Astrocyte (in vitro differentiated cells and primary cell): ENCODE results near the gene DNAH3. TPM values are rescaled to one million over a fixed set of nuclear protein-coding genes. Genes with fewer than 3 reads are reported as not detected.
"Not testable (repeated sequence)": the region's sequence is repeated elsewhere in the genome, so short reads cannot be mapped to it uniquely, and the experiment has no call there.

Experiments
- DNase-seq: peaks from one replicate; pipeline ENCODE4 v3.0.0-alpha.2; 2010; ENCODE audit warnings: low read depth
- FAIRE-seq: peaks from 2 replicates; lab custom pipeline; 2011; peaks lifted over from hg19 to GRCh38; lab: Jason Lieb, UNC
- H2AFZ ChIP-seq: 2 replicates; pipeline ENCODE4 v1.6.0; 2012; ENCODE audit warnings: low read depth, low read length, inconsistent platforms
- H3K27ac ChIP-seq: 2 replicates; pipeline ENCODE4 v1.5.1; 2011; ENCODE audit warnings: low read depth, low read length, inconsistent platforms
- H3K27me3 ChIP-seq: 2 replicates; pipeline ENCODE4 v1.6.0; 2011; ENCODE audit warnings: low read length, inconsistent platforms; ENCODE audit not compliant: insufficient read depth
- H3K36me3 ChIP-seq: 2 replicates; pipeline ENCODE4 v1.5.1; 2011; ENCODE audit warnings: low read length, inconsistent platforms; ENCODE audit not compliant: insufficient read depth
- H3K4me1 ChIP-seq: 2 replicates; pipeline ENCODE4 v1.5.1; 2011; ENCODE audit warnings: low read length, inconsistent platforms; ENCODE audit not compliant: insufficient read depth
- H3K4me2 ChIP-seq: 2 replicates; pipeline ENCODE4 v1.6.0; 2012; ENCODE audit warnings: low read length, inconsistent platforms
- H3K4me3 ChIP-seq: 2 replicates; pipeline ENCODE4 v1.5.1; 2011; ENCODE audit warnings: low read depth, mild to moderate bottlenecking, low read length, inconsistent platforms; ENCODE audit not compliant: insufficient read depth
- H3K79me2 ChIP-seq: 2 replicates; pipeline ENCODE4 v1.6.0; 2012; ENCODE audit warnings: mild to moderate bottlenecking, low read length, inconsistent platforms; ENCODE audit not compliant: insufficient read depth
- H3K9ac ChIP-seq: 2 replicates; pipeline ENCODE4 v1.6.0; 2012; ENCODE audit warnings: mild to moderate bottlenecking, low read length, inconsistent platforms
- H3K9me3 ChIP-seq: 2 replicates; pipeline ENCODE4 v1.5.1; 2012; ENCODE audit warnings: low read depth, mild to moderate bottlenecking, low read length, inconsistent platforms; ENCODE audit not compliant: insufficient read depth
- H4K20me1 ChIP-seq: 2 replicates; pipeline ENCODE4 v1.6.0; 2012; ENCODE audit warnings: low read length, inconsistent platforms; ENCODE audit not compliant: insufficient read depth
- H3K27ac Mint-ChIP-seq: one replicate; pipeline ENCODE4 v1.8.0; 2021; ENCODE audit warnings: mild to moderate bottlenecking, mixed read lengths; ENCODE audit not compliant: unreplicated experiment
- H3K27me3 Mint-ChIP-seq: one replicate; pipeline ENCODE4 v1.8.0; 2021; ENCODE audit warnings: low read depth, mixed read lengths; ENCODE audit not compliant: unreplicated experiment
- H3K36me3 Mint-ChIP-seq: one replicate; pipeline ENCODE4 v1.8.0; 2021; ENCODE audit warnings: low read depth, mixed read lengths; ENCODE audit not compliant: unreplicated experiment
- H3K4me1 Mint-ChIP-seq: one replicate; pipeline ENCODE4 v1.8.0; 2021; ENCODE audit warnings: low read depth, mixed read lengths; ENCODE audit not compliant: unreplicated experiment
- H3K4me3 Mint-ChIP-seq: one replicate; pipeline ENCODE4 v1.8.0; 2021; ENCODE audit warnings: mild to moderate bottlenecking, moderate library complexity, mixed read lengths; ENCODE audit not compliant: unreplicated experiment
- H3K9me3 Mint-ChIP-seq: one replicate; pipeline ENCODE4 v1.8.0; 2021; ENCODE audit warnings: mild to moderate bottlenecking, mixed read lengths; ENCODE audit not compliant: unreplicated experiment
- EZH2 ChIP-seq: IDR thresholded peaks from 2 replicates; pipeline ENCODE4 v1.6.1; 2012; ENCODE audit warnings: mild to moderate bottlenecking, low read length, inconsistent platforms; ENCODE audit not compliant: insufficient read depth
- total RNA-seq: library from RNA; stranded (reverse); gene quantifications from 2 replicates; pipeline ENCODE4 v1.2.1, GENCODE V29; 2021
- TF ChIP-seq, protein P1 (sequence below): IDR thresholded peaks from 2 replicates; pipeline ENCODE4 v1.5.1; 2011; ENCODE audit warnings: low read depth, mild to moderate bottlenecking, inconsistent platforms, low read length, moderate library complexity; ENCODE audit not compliant: insufficient read depth

Gene DNAH3
- total RNA-seq, 1 donor from 2014 or later, result not detected

DNA sequence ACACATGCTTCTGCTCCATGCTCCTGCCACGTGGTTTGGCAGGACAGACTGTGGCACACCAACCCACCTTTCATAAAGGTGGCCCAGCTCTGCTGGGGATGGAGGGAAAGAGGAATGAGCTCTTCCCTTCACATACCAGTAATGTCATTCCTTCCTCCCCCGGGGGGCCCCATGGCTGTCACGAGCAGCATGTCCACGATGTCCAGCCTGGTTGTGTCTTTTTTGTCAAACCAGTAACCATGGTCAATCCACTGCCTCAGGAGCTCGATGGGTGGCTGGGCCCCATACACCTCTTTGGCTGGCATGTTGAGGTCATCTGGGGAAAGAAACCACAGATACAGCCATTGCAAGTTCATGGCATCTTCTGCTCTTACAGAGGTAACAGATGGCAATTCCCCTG, 153.5 kb downstream of the DNAH3 start:
- Mint-ChIP-seq H3K4me3 (no peak overlapping the region), H3K27me3 (peaks cover 7% of the 10 kb centered on the region), H3K9me3 (no peaks in the 10 kb centered on the region), H3K36me3 (no peaks in the 10 kb centered on the region), H3K27ac (no peak overlapping the region), H3K4me1 (no peaks in the 10 kb centered on the region)
- Histone ChIP-seq H3K27me3 (peaks cover 3% of the 10 kb centered on the region), H3K27ac (no peak overlapping the region), H3K36me3 (no peaks in the 10 kb centered on the region), H3K9me3 (no peaks in the 10 kb centered on the region), H4K20me1 (no peaks in the 10 kb centered on the region), H3K79me2 (no peaks in the 10 kb centered on the region), H3K4me3 (no peak overlapping the region), H3K4me2 (no peak overlapping the region), H2AFZ (no peak overlapping the region), H3K4me1 (no peaks in the 10 kb centered on the region), H3K9ac (no peak overlapping the region)
- DNase-seq, result no peak
- FAIRE-seq, result no peak
- TF ChIP-seq, protein P1, sequence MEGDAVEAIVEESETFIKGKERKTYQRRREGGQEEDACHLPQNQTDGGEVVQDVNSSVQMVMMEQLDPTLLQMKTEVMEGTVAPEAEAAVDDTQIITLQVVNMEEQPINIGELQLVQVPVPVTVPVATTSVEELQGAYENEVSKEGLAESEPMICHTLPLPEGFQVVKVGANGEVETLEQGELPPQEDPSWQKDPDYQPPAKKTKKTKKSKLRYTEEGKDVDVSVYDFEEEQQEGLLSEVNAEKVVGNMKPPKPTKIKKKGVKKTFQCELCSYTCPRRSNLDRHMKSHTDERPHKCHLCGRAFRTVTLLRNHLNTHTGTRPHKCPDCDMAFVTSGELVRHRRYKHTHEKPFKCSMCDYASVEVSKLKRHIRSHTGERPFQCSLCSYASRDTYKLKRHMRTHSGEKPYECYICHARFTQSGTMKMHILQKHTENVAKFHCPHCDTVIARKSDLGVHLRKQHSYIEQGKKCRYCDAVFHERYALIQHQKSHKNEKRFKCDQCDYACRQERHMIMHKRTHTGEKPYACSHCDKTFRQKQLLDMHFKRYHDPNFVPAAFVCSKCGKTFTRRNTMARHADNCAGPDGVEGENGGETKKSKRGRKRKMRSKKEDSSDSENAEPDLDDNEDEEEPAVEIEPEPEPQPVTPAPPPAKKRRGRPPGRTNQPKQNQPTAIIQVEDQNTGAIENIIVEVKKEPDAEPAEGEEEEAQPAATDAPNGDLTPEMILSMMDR, result no peak
- no peak for TF ChIP-seq EZH2

DNA sequence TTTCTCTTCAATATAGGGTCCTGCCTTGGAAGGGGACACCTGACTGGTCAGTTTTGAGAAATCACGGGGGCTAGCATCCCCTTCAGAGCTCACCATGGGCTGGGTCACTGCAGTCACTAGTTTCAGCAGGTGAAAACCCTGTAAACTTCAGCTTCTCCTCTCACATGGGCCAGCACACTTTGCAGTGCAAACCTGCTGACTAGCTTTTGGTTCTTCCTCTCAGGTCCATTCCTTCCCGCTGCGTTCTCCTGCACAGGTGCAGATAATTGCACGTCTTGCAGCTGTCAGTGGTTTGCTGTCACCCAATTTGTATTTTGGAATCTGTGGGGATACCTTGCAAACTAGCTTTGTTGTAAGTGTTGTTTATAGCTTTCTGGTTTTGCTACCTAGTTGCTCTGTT, 154.9 kb downstream of the DNAH3 start:
- Mint-ChIP-seq H3K9me3 (no peaks in the 10 kb centered on the region), H3K4me3 (no peak overlapping the region), H3K27ac (no peak overlapping the region), H3K4me1 (no peaks in the 10 kb centered on the region), H3K36me3 (no peaks in the 10 kb centered on the region), H3K27me3 (peaks cover 6% of the 10 kb centered on the region)
- Histone ChIP-seq H3K27ac (no peak overlapping the region), H4K20me1 (no peaks in the 10 kb centered on the region), H3K9ac (no peak overlapping the region), H3K4me2 (no peak overlapping the region), H3K79me2 (no peaks in the 10 kb centered on the region), H3K4me3 (no peak overlapping the region), H3K36me3 (no peaks in the 10 kb centered on the region), H3K27me3 (no peaks in the 10 kb centered on the region), H2AFZ (no peak overlapping the region), H3K9me3 (no peaks in the 10 kb centered on the region), H3K4me1 (no peaks in the 10 kb centered on the region)
- DNase-seq (no peak), FAIRE-seq (no peak)
- no peak for TF ChIP-seq EZH2
- TF ChIP-seq, protein P1, result no peak

DNA sequence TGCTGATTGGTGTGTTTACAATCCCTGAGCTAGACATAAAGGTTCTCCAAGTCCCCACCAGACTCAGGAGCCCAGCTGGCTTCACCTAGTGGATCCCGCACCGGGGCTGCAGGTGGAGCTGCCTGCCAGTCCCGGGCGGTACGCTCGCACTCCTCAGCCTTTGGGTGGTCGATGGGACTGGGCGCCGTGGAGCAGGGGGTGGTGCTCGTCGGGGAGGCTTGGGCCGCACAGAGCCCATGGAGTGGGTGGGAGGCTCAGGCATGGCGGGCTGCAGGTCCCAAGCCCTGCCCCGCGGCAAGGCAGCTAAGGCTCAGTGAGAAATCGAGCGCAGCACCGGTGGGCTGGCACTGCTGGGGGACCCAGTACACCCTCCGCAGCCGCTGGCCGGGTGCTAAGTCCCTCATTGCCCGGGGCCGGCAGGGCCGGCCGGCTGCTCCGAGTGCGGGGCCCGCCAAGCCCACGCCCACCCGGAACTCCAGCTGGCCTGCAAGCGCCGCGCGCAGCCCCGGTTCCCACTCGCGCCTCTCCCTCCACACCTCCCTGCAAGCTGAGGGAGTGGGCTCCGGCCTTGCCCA, 161.1 kb downstream of the DNAH3 start:
- not testable (repeated sequence) for H4K20me1 ChIP-seq, H3K27ac Mint-ChIP-seq, H3K27me3 ChIP-seq, H3K4me2 ChIP-seq, FAIRE-seq, H3K9ac ChIP-seq, H2AFZ ChIP-seq, DNase-seq, H3K36me3 ChIP-seq, H3K36me3 Mint-ChIP-seq, H3K9me3 Mint-ChIP-seq, H3K4me3 ChIP-seq, H3K4me1 ChIP-seq, H3K9me3 ChIP-seq, H3K79me2 ChIP-seq, H3K4me1 Mint-ChIP-seq, H3K27me3 Mint-ChIP-seq, H3K27ac ChIP-seq, H3K4me3 Mint-ChIP-seq
